ENCODE results near the gene PBOV1.

PBOV1 gene

DNA sequence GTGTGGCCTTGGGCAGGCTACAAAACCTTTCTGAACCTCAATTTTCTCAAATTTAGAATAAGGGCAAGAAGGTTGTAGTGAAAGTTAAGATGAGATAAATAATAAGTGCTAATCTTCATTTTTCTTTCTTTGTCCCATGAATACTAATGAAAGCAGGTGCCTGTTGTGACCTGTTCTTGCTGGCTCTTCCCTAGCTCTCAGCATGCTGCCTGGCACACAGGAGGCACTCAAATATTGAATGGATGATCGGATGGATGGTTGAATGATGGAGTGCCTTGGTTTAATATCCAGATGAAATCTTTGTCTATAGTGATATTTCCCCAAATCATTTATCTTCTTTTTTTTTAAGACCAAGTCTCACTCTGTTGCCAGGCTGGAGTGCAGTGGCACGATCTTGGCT, 15.0 kb downstream of the PBOV1 start:
- DNase-seq = no peak

- no peak for DNase-seq
Measured at GRCh38 chr6:138201836-138202235, 16.5 kb downstream of the PBOV1 start.

DNA sequence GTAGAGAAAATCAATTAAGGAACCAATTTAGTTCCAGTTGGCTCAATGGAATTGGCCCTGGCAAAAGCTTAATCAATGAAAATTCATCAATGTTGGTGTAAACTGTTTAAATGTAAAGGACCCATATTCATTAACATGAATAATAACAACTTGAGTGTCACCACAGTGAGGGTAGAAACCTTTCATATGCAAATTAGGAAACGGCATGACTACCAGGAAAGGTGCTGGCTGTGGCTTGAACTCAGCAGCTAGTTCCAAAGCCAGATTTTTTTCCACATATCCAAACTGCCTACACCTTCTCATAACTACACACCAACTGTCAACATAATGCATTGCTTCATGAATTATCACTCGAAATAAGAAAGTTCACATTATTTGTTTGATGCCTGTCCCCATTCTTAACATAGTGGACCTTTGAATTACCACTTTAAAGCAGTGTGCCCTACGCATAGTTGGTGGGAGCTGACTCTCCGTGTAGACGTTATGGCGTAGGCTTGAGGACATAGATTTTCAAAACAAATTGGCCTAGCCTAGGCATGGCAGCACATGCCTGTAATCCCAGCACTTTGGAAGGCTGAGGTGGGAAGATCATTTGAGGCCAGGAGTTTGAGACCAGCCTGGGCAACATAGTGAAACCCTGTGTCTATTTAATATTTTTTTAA, 19.7 kb downstream of the PBOV1 start:
- no peak for DNase-seq

DNA sequence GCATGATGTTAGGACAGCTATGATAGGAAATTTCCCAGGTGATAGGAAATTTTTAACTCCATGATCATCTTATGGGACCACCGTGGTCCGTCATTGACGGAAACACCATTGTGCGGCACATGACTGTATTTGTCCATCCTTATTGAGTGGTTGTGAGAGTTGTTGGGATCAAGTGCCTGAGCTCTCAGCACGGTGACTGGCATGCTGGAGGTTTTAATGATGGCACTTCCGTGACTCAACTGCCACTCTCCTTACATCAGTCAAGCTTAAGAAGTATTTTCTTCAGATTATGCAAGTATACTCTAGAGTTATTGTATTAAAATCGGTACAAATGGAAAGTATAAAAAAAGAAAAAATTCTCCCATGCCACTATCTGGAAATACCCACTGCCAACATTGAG, 20.7 kb downstream of the PBOV1 start:
- no peak for DNase-seq

DNA sequence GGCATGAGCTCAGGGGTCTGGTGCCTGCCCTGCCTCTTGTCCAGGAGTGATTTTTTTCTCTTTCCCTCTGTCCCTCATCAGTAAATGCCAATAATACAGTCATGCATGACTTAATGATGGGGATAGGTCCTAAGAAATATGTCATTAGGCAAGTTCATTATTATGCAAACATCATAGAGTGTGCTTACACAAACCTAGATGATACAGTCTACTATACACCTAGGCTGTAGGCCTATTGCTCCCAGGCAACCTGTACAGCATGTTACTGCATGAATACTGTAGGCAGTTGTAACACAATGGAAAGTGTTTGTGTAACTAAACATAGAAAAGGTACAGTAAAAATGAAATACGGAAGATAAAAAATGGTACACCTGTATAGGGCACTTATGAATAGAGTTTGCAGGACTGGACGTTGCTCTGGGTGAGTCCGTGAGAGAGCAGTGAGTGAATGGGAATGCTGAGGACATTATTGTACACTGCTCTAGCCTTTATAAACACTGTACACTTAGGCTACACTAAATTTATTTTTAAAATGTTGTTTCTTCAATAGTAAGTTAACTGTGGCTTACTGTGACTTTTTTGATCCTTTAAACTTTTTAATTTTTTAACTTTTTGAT, 22.1 kb downstream of the PBOV1 start:
- DNase-seq = no peak

- DNase-seq = no peak
Measured at GRCh38 chr6:138194287-138194686, 24.0 kb downstream of the PBOV1 start.

GRCh38 chr6:138188278-138188941, 29.9 kb downstream of the PBOV1 start:
- no peak for DNase-seq

DNA sequence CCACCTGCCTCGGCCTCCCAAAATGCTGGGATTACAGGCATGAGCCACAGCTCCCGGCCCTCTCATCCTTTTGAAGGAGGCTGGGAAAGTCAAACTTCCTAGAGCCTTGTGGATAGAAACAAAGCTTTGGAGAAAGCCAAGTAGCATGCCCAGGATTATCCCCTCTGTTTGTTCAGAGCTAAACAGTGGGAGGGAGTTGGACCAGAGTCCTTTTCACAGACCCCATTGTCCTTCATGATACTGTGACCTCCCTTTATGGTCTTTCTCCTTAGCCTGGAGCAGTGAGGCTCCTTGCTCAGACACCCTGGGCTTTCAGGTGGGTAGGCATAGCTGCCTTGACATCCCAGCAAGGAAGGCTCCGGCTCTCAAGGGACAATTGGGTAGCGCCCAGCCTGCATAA, 31.1 kb downstream of the PBOV1 start:
- no peak for DNase-seq

- DNase-seq = no peak
Measured at GRCh38 chr6:138184230-138184629, 34.1 kb downstream of the PBOV1 start.

DNA sequence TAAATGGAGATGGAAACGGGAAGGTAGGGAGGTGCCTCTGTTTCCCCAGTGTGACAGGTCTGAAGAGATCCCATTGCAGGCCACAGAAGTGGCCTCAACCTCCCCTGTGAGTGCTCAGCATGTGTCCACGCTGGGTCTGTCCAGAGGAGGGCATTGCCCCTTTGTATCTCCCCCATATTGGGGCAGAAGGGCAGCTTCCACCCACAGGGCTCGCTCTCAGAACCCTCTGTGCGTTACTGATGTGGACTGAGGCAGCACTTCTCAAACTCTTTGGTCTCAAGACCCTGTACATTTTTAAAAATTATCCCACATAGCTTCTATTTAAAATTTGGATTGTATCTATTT, 34.5 kb downstream of the PBOV1 start:
- DNase-seq = no peak

GRCh38 chr6:138182939-138183789, 35.1 kb downstream of the PBOV1 start:
- DNase-seq = no peak

DNA sequence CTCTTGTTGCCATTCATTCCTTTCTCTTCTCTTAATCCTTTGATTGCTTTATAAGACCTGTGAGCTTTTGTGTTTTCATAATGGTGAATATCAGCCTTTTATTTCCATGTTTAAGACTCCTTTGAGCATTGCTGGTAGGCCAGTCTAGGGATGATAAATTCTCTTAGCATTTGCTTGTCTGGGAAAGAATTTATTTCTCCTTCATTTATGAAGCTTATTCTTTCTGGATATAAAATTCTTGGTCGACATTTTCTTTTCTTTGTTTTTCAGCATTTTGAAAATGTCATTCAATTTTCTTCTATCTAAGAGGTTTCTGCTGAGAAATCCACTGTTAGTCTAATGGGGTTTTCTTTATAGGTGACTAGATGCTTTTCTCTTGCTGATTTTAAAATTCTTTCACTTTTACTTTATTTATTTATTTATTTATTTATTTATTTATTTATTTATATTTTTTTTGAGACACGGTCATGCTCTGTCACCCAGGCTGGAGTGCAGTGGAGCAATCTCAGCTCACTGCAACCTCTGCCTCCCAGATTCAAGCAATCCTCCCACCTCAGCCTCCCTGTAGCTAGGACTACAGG, 41.5 kb downstream of the PBOV1 start:
- DNase-seq = no peak

GRCh38 chr6:138175596-138175995, 42.7 kb downstream of the PBOV1 start:
- no peak for DNase-seq

Data from NCI-H2227 treated with DMSO at 0.1 percent for 48 hours (cell line).